D721Med (cell line): ENCODE measurements around the gene MARK2.

Experiments used
- DNase-seq: peaks from one replicate; pipeline ENCODE4 v3.0.0; 2011; ENCODE audit warnings: low spot score; ENCODE audit not compliant: insufficient read length
- FAIRE-seq: peaks from 2 replicates; lab custom pipeline; 2011; peaks lifted over from hg19 to GRCh38; lab: Jason Lieb, UNC
- TF ChIP-seq, protein P1 (sequence below): IDR thresholded peaks from 2 replicates; pipeline ENCODE4 v1.5.1; 2012; ENCODE audit warnings: mild to moderate bottlenecking, control low read depth; ENCODE audit not compliant: insufficient read depth; ENCODE audit errors: missing control alignments

MARK2 gene

DNA sequence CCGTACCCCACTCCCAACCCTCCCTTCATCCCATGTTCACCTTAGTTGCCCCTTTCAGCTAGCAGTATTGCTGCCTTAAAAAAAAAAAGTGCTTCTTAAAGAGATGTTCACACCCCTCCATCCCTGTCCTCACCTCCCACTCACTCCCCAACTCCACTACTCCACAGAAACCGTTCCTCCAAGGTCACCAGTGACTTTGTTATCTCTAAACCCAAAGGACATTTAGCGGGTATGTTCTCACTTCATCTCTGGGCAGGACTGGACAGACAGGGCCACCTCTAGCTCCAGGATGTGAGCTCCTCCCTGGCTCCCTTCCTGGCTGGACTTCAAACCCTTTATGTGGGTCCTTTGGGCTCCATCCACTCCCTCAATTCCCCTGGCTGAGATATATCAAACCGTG is 84.4 kb downstream of the MARK2 start:
- TF ChIP-seq, protein P1, sequence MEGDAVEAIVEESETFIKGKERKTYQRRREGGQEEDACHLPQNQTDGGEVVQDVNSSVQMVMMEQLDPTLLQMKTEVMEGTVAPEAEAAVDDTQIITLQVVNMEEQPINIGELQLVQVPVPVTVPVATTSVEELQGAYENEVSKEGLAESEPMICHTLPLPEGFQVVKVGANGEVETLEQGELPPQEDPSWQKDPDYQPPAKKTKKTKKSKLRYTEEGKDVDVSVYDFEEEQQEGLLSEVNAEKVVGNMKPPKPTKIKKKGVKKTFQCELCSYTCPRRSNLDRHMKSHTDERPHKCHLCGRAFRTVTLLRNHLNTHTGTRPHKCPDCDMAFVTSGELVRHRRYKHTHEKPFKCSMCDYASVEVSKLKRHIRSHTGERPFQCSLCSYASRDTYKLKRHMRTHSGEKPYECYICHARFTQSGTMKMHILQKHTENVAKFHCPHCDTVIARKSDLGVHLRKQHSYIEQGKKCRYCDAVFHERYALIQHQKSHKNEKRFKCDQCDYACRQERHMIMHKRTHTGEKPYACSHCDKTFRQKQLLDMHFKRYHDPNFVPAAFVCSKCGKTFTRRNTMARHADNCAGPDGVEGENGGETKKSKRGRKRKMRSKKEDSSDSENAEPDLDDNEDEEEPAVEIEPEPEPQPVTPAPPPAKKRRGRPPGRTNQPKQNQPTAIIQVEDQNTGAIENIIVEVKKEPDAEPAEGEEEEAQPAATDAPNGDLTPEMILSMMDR: no peak
- no peak for DNase-seq
- no peak for FAIRE-seq

DNA sequence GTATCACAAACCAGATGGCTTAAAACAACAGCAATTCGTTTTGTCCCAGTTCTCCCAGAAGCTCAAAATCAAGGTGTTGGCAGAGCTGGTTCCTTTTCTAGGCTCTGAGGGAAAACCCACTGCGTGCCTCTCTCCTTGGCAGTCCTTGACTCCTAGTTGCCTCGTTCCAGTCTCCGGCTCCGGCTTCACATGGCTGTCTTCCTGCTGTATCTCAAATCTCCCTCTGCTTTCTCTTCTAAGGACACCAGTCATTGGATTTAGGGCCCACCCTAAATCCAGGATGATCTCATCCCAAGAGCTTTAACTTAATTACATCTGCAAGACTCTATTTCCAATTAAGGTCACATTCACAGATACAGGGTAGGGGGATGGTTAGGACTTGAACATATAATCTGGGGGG is 90.7 kb downstream of the MARK2 start:
- DNase-seq: no peak

DNA sequence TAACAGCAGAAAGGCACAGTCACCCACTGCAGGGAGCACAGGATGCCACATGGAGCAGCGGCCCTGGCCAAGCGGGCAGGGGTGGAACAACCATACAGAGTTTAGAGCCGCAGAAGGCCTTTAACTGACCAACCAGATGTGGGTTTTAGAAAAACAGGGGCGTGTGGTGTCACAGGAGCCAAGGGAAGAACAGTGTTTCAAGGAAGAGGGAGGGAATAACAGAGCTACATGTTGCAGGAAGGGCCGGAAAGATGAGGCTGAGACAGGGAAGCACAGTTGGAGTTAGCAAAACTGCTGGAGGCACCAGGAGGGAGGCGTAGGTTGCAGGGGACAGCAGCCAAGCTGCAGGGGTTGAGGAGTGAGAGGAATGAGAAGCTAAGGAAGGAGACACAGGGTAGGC is 92.1 kb downstream of the MARK2 start:
- no peak for FAIRE-seq
- DNase-seq: no peak
- TF ChIP-seq, protein P1: no peak

More for the DNA sequence above, 90.7 kb downstream of the MARK2 start:
- FAIRE-seq: no peak
- TF ChIP-seq, protein P1: no peak

DNA sequence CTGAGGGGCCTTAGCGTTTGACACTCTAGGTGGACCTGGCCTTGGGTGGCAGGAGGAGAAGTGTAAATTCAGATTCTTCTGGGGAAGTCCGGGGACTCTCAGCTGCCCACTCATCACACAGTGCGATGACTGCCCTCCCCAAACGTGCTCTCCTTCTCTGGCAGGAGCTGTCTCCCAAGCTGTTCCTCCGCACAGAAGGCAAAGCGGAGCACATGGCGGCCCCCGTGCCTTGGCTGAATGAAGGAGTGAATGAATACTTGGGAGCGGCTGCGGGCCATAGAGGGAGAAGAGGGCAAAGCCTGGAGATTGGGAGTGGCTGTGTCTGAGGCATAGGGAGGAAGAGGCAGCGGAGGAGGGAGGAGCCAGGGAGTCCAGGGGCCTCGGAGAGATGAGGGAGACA is 93.0 kb downstream of the MARK2 start:
- TF ChIP-seq, protein P1: no peak
- no peak for DNase-seq
- FAIRE-seq: no peak

DNA sequence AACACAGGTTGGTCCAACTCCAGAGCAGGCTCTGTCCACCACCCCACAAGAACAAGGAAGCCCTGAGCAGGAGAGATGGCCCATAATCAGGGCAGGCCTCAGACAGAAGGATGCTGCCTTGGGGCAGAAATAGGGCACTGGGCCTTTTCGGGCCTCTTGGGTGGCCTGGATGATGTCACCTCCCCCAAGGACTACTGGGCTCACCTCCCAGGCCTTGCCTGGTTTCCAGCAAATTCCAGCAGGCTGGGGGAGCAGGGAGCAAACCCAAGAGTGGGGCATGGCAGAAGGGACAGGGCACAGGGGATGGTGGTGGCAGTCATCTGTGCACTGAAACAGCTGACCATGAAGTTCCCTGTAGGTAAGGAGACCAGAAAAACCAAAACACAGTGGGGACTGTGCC is 94.5 kb downstream of the MARK2 start:
- FAIRE-seq (no peak), DNase-seq (no peak)
- TF ChIP-seq, protein P1: no peak

DNA sequence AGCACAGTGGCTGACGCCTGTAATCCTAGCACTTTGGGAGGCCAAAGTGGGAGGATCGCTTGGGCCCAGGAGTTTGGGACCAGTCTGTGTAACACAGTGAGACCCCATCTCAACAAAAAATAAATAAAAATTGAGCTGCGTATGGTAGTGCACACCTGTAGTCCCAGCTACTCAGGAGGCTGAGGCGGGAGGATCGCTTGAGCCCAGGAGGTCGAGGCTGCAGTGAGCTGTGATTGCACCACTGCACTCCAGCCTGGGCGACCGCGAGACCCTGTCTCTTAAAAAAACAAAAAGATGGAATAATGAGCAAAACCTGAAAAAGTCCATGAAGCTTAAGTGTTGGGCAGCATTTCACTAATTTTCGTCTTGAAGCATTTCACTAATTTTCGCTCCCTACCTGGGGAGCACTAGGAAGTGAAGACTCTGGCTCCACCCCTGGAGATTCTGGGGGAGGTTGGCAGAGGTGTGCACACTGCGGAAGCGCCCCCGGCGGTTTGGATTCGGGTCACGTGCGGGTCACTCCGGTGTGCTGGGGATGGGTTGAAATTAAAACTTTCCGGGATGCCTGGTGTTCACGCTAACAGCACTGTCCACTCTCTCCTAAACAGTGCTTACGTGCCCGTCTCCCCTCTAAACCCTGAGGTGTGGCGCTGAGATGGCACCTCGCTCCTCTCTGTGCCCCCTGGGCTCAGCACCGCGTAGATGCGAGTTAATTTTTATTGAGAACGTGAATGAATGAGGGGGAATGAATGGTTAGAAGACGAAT is 99.0 kb downstream of the MARK2 start:
- DNase-seq (no peak), FAIRE-seq (no peak)
- TF ChIP-seq, protein P1: no peak
